OCI-M2 (cell line): ENCODE measurements around the gene PADI2.

Experiments
- DNase-seq: peaks from one replicate; lab custom pipeline; 2025; ENCODE audit not compliant: unreplicated experiment; lab: John Stamatoyannopoulos, UW

The PADI2 gene

GRCh38 chr1:17059391-17060305 lies 59.6 kb downstream of the PADI2 start:
- peak; percentile 13 for DNase-seq

- DNase-seq, result no peak
Observed at GRCh38 chr1:17056551-17056950, 62.7 kb downstream of the PADI2 start.

- no peak for DNase-seq
Observed at GRCh38 chr1:17055801-17056200, 63.5 kb downstream of the PADI2 start.

- peak; percentile 76 for DNase-seq
Observed at GRCh38 chr1:17053685-17054410, 65.4 kb downstream of the PADI2 start, which contains the start of gene SDHB. Gene SDHB, minus strand, starts transcription at chr1:17054032. Its CDS starts 13 bp downstream, at chr1:17054019.

- DNase-seq, result no peak
Observed at GRCh38 chr1:17053086-17053684, 66.1 kb downstream of the PADI2 start.

- DNase-seq, result no peak
Observed at GRCh38 chr1:17052641-17053040, 66.6 kb downstream of the PADI2 start.

- DNase-seq, result no peak
Observed at GRCh38 chr1:17052038-17052437, 67.2 kb downstream of the PADI2 start.

- DNase-seq, result no peak
Observed at GRCh38 chr1:17047924-17048323, 71.3 kb downstream of the PADI2 start.

GRCh38 chr1:17046334-17046657 lies 73.0 kb downstream of the PADI2 start:
- DNase-seq, result no peak

GRCh38 chr1:17045634-17046333 lies 73.5 kb downstream of the PADI2 start:
- DNase-seq, result no peak

GRCh38 chr1:17045150-17045549 lies 74.1 kb downstream of the PADI2 start:
- DNase-seq, result no peak

GRCh38 chr1:17043676-17044075 lies 75.6 kb downstream of the PADI2 start:
- DNase-seq, result no peak

GRCh38 chr1:17040135-17040534 lies 79.1 kb downstream of the PADI2 start:
- no peak for DNase-seq

- no peak for DNase-seq
Observed at GRCh38 chr1:17039522-17039921, 79.7 kb downstream of the PADI2 start.

- no peak for DNase-seq
Observed at GRCh38 chr1:17033481-17033880, 85.8 kb downstream of the PADI2 start.

GRCh38 chr1:17032741-17033140 lies 86.5 kb downstream of the PADI2 start:
- no peak for DNase-seq

GRCh38 chr1:17031436-17031835 lies 87.8 kb downstream of the PADI2 start:
- no peak for DNase-seq

GRCh38 chr1:17030206-17030605 lies 89.0 kb downstream of the PADI2 start:
- DNase-seq, result no peak

- no peak for DNase-seq
Observed at GRCh38 chr1:17028662-17029188, 90.5 kb downstream of the PADI2 start.

- DNase-seq, result no peak
Observed at GRCh38 chr1:17027900-17028299, 91.4 kb downstream of the PADI2 start.

- no peak for DNase-seq
Observed at GRCh38 chr1:17027403-17027802, 91.8 kb downstream of the PADI2 start.
